H1 (cell line): Measurements from ENCODE around the gene OR8B4.

Experiments
- CEBPB ChIP-seq: IDR thresholded peaks from 2 replicates; pipeline ENCODE4 v1.6.1; 2012; ENCODE audit warnings: low read depth, low read length
- CHD2 ChIP-seq: IDR thresholded peaks from 2 replicates; pipeline ENCODE4 v1.6.1; 2012; ENCODE audit warnings: low read length, improper control_type of control experiment
- MAFK ChIP-seq: IDR thresholded peaks from 2 replicates; pipeline ENCODE4 v1.6.1; 2012; ENCODE audit warnings: low read depth, mild to moderate bottlenecking, improper control_type of control experiment, low read length
- NRF1 ChIP-seq: IDR thresholded peaks from 2 replicates; pipeline ENCODE4 v1.6.1; 2011; ENCODE audit warnings: mild to moderate bottlenecking, low read depth, low read length, improper control_type of control experiment
- POLR2AphosphoS5 ChIP-seq: IDR thresholded peaks from 2 replicates; pipeline ENCODE4 v1.6.1; 2011; ENCODE audit warnings: low read depth, low read length
- RFX5 ChIP-seq: IDR thresholded peaks from 2 replicates; pipeline ENCODE4 v1.6.1; 2011; ENCODE audit warnings: low read depth, low read length, improper control_type of control experiment, borderline replicate concordance
- SUZ12 ChIP-seq: fragments of 200-600 bp; sonication (generic); IDR thresholded peaks from 2 replicates; pipeline ENCODE4 v1.6.1; 2012; ENCODE audit warnings: mild to moderate bottlenecking, inconsistent platforms, low read length, moderate library complexity, mixed read lengths
- TF ChIP-seq, protein P1 (sequence below), 3 experiments: IDR thresholded peaks; 1 replicate in 2 of 3; 2 replicates in 1 of 3; pipeline versions ENCODE4 v1.5.1 to v1.6.1; 2011; ENCODE audit warnings: low read length in 3 of 3, mild to moderate bottlenecking in 3 of 3, inconsistent platforms in 2 of 3, low read depth in 1 of 3, moderate library complexity in 1 of 3; ENCODE audit not compliant: insufficient read depth in 1 of 3; ENCODE audit errors: control extremely low read depth in 1 of 3

DNA sequence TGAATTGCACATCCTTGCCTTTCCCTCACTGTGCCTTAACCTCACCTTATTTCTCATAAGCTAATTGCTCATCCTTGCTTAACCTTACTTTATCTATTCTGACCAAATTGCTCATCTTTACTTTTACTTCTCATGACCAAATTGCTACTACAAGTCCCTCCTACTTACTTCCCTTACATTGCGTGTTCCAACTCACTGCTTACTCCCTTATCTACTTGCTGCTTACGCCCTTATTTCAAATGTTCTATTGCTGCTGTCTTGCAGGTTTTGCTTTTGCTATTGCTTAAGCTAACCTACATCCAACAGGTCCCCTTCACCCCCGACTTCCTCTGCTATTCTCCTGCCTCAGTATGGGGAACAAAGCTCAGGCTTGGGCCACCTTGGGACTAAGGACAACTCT, 48.4 kb downstream of the OR8B4 start:
- TF ChIP-seq, protein P1, sequence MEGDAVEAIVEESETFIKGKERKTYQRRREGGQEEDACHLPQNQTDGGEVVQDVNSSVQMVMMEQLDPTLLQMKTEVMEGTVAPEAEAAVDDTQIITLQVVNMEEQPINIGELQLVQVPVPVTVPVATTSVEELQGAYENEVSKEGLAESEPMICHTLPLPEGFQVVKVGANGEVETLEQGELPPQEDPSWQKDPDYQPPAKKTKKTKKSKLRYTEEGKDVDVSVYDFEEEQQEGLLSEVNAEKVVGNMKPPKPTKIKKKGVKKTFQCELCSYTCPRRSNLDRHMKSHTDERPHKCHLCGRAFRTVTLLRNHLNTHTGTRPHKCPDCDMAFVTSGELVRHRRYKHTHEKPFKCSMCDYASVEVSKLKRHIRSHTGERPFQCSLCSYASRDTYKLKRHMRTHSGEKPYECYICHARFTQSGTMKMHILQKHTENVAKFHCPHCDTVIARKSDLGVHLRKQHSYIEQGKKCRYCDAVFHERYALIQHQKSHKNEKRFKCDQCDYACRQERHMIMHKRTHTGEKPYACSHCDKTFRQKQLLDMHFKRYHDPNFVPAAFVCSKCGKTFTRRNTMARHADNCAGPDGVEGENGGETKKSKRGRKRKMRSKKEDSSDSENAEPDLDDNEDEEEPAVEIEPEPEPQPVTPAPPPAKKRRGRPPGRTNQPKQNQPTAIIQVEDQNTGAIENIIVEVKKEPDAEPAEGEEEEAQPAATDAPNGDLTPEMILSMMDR (IDR thresholded peaks at IDR 0.05; ENCODE audit: control extremely low read depth in 1 of 3, insufficient read depth in 1 of 3, low read depth in 1 of 3, low read length in 3 of 3): no peak
- TF ChIP-seq POLR2AphosphoS5: no peak
- TF ChIP-seq RFX5: no peak
- no peak for TF ChIP-seq NRF1
- TF ChIP-seq CHD2: no peak
- no peak for TF ChIP-seq SUZ12
- no peak for TF ChIP-seq CEBPB
- no peak for TF ChIP-seq MAFK
